Measurements from ENCODE around the gene HCFC1R1.

Gene HCFC1R1

DNA sequence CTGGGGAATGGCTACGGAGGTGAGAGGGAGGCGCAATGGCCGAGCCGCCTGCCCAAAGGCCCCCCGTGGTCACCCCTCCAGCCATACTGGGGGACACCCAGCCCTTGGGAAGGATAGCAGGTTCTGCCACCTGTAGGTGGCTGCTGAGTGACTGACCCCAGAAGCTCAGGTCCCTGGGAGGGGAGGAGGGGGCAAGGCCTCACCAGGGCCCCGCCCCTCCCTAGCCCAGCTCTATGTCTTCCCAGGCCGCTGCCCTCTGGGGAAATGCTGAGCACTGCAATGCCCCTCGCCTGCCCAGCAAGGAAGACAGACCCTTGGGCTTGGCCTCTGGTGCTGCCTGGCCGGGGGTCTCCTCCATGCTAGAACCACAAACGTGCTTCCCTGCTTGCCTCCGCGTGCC lies 22.4 kb downstream of the HCFC1R1 start:
- FAIRE-seq (no peak), DNase-seq (ENCODE audit: low spot score) (no peak)

DNA sequence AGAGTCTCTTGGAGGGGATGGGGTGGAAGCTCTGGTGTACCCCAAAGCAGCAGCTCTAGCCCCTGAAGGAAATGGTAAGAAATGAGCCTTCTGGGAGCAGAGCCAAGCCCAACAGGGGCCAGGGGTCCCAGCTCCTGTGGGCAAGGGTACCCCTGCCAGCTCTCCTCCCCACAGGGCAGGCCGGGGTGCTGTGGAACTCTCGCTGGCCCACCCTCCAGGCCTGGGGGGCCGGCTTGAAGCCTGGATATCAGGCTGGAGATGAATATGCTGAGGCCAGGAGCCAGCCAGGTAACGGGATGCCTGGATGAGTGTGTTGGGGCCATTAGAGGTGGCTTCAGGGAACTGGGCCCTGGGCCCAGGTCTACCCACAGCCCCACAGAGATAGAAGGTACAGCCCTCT lies 23.2 kb downstream of the HCFC1R1 start:
- DNase-seq (ENCODE audit: low spot score) (no peak), FAIRE-seq (no peak)

- DNase-seq (ENCODE audit: low spot score) = no peak
- no peak for FAIRE-seq
These were observed 23.8 kb downstream of the HCFC1R1 start for GRCh38 chr16:2999929-3000328.

- no peak for DNase-seq (ENCODE audit: low spot score)
- FAIRE-seq = no peak
These were observed 27.4 kb downstream of the HCFC1R1 start for GRCh38 chr16:2996298-2996697.

GRCh38 chr16:2992383-2993081 lies 31.2 kb downstream of the HCFC1R1 start:
- DNase-seq (ENCODE audit: low spot score) = no peak
- FAIRE-seq = no peak

- no peak for DNase-seq (ENCODE audit: low spot score)
- no peak for FAIRE-seq
These were observed 32.0 kb downstream of the HCFC1R1 start for GRCh38 chr16:2991566-2992261.

DNA sequence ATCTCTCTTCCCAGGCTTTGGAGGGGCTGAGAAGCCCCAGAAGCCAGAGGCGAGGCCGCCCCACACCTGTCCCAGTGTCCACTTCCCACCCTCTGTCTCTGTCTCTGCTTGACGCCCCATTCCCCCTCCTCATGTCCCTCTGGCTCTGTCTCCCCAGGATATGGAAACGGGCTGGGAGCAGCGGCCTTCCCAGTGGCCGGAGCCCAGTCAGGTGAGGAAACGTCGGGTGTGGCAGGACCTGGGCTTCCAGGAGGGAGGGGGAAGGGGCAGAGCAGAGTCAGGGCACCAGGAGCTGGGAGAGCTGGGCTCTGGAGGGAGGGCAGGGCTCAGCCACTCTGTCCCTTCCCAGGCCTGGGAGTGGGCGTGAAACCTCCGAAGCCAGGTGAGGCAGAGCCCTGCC lies 32.9 kb downstream of the HCFC1R1 start:
- DNase-seq (ENCODE audit: low spot score) (no peak), FAIRE-seq (no peak)

GRCh38 chr16:2988590-2989099 lies 35.1 kb downstream of the HCFC1R1 start:
- DNase-seq (ENCODE audit: low spot score) (no peak), FAIRE-seq (no peak)

DNA sequence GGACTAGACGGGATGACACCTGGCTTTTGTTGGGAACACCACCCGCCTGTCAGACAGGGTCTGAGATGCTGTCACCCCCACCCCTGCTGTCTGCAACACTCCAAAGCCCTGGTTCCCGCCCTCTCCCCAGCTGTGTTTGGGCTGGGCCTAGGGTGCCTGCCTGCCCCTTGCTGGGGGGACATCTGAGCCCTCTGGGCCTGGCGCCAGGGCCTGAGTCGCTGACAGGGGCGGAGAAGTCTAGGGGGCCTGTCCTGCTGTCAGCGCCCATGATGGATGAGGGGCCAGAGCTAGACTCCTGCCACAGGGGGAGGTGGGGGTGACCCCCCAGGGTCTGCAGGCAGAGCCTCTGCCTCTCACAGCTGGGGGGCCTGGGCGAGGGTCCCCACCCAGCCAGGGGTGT lies 35.9 kb downstream of the HCFC1R1 start:
- FAIRE-seq (no peak), DNase-seq (ENCODE audit: low spot score) (no peak)

GRCh38 chr16:2987286-2987685 lies 36.5 kb downstream of the HCFC1R1 start:
- DNase-seq (ENCODE audit: low spot score) (no peak), FAIRE-seq (no peak)

DNA sequence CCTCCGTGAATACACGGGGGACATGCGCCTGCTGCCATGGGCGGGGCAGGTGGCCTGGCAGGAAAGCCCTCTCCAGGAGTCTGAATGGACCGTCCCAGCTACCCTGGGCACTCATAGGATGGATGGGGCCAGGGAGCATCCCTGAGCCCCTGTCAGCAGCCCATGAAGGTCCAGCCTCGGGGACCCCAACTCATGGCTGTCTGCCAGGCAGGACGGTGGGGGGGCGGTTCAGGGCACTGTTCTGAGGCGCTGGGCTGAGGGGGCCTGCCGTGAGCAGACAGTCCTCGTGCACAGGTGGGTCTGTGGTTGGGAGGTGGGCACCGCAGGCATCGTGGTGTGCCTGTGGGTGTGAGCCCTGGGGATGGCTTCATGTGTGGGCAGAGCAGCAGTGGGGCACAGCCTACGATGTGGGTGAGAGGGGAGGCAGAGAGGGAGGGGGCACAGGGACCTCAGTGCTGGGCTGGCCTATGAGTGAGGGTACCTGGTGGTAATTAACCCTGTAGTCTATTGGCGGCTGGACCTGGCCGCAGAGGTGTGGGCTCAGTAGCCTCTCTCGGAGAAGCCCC lies 37.0 kb downstream of the HCFC1R1 start:
- FAIRE-seq = no peak

GRCh38 chr16:2985893-2986355 lies 37.8 kb downstream of the HCFC1R1 start:
- DNase-seq (ENCODE audit: low spot score) (no peak), FAIRE-seq (no peak)

More for the DNA sequence above, 37.0 kb downstream of the HCFC1R1 start:
- no peak for DNase-seq (ENCODE audit: low spot score)

- DNase-seq (ENCODE audit: low spot score) = no peak
- FAIRE-seq = no peak
These were observed 38.3 kb downstream of the HCFC1R1 start for GRCh38 chr16:2985462-2985861.

DNA sequence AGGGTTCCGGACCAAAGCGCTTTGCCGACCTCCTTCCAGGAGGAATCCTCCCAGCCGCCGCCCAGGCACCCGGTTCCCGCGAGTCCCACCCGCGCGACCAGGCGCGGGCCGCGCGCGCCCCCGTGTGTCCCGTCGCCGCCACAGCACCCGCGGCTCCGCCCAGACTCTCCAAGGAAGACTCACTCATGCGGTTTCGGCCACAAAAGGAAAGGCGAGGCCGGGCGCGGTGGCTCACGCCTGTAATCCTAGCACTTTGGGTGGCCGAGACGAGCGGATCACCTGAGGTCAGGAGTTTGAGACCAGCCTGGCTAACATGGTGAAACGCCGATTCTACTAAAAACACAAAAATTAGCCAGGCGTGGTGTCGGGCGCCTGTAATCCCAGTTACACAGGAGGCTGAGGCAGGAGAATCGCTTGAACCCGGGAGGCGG lies 40.0 kb downstream of the HCFC1R1 start:
- DNase-seq (ENCODE audit: low spot score) (peak; percentile 78), FAIRE-seq (no peak)

- DNase-seq (ENCODE audit: low spot score) (no peak), FAIRE-seq (no peak)
These were observed 41.3 kb downstream of the HCFC1R1 start for GRCh38 chr16:2982402-2982801.

DNA sequence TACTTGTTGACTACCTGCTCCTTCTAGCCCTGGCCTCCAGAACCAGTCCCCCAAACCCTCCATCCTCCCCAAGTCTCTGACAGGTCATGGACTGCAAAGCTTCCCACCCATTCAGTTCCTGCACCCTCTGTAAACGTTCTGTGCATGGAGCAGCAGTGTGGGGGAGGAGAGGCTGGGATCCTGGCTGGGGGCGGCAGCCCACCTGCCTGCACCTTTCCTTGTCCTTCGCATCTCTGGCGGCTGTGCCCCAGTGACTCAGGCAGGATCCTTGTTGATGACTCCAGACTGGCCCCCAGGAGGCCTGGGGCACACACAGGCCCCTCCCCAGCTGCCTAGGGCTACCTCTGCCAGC lies 41.9 kb downstream of the HCFC1R1 start:
- DNase-seq (ENCODE audit: low spot score) = no peak
- no peak for FAIRE-seq

DNA sequence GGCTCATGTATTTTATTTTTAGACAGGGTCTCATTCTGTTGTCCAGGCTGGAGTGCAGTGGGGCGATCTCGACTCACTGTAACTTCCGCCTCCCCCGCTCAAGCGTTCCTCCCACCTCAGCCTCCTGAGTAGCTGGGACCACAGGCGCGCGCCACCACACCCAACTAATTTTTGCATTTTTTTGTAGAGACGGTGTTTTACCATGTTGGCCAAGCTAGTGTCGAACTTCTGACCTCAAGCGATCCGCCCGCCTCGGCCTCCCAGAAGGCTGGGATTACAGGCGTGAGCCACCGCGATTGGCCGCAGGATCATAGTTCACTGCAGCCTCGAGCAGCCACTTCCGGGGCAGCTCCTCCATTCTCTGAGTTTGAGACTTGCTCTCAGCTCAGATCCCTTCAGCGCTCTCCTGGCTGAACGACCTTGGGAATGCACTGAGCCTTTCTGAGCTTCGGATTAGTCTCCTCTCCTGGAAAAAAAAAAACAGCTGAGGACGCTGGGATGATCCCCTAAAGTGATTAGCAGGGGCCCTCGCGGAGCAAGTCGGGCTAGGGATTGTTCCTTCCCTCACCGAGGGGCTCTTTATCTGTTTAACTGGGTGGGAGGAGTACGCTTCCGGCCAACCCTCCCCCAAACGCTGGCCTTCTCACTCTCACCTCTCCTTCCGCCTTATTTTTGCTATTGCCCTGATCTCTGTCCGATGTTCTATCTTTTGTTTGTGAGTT lies 42.4 kb downstream of the HCFC1R1 start:
- DNase-seq (ENCODE audit: low spot score) = no peak
- no peak for FAIRE-seq

DNA sequence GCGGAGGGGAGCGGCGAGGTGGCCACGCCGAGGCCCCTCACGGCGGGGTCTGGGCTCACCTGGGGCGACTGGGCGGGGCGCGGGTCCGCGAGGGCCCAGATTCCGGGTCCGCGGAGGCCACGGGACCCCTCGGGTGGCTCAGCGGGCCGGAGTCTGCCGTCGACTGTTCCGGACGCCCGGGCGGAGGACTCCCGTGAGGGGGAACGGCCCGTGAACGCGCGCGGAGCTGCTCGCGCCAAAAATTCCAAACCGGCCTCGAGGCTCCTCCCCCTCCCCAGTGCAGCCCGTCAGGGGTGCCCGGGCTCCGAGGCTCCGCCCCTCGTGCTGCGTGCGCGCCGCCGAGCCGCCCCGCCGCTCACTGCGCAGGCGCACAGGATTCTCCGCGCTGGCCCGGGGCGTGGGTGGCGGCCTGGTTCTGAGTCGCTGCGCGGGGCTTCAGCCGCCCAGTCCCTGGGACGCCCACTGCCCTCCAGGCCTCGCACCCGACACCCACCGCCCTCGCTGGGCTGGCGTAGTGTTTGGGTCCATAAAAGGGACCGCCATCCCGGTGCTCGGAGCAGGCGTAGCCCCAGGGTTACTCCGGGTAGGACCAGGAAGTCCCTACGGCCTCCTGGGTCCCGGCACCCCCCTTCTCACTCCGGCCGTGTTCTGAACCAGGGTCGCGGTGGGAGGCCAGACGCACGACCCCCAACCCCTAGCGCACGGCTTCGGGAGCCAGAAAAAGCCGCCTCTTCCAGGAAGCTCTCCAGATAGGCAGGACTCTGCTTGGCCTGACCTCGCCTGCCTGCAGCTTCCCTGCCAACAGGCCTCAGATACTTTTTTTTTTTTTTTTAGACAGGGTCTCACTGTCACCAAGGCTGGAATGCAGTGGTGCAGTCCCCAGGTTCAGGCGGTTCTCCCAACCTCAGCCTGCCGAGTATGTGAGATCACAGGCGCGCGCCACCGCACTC lies 43.2 kb downstream of the HCFC1R1 start, which contains the start of gene PKMYT1:
TSS of gene PKMYT1 (minus strand) at position 220 of the 950 bp plus-strand sequence. CDS start 789 bp downstream, outside the sequence.
- FAIRE-seq (no peak), DNase-seq (ENCODE audit: low spot score) (peak; percentile 79)

- DNase-seq (ENCODE audit: low spot score) (no peak), FAIRE-seq (no peak)
These were observed 44.0 kb downstream of the HCFC1R1 start for GRCh38 chr16:2979669-2980226.

DNA sequence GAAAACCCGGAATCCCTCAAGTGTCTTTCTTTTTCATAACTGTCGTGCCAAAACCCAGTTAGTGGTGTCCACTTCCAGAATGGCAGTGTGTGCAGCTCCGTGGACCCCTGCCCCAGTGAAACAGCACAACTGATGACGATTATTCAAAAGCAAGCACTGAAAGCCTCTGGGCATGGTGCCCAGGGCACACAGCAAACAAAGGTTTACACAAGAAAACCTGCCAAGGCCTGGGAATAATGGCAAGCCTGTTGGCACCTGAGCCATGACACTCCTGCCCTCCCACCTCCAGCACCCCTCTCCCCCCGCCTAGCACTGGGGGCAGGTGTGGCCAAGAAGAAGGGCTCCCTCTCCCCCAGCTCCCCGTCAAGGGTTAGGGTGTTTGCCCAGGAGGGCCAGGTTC lies 46.3 kb downstream of the HCFC1R1 start:
- no peak for DNase-seq (ENCODE audit: low spot score)

More for the DNA sequence above, 46.3 kb downstream of the HCFC1R1 start:
- no peak for FAIRE-seq
